ENCODE data around the gene ETV3L.
A peak's percentile ranks its signal among the peaks of the same experiment; 100 is the strongest.

The ETV3L gene

GRCh38 chr1:157131281-157131680 is 31.7 kb upstream of the ETV3L start:
- no peak for DNase-seq

GRCh38 chr1:157124855-157125254 is 25.2 kb upstream of the ETV3L start:
- no peak for DNase-seq

GRCh38 chr1:157119448-157119847 is 19.8 kb upstream of the ETV3L start:
- DNase-seq, result no peak

- no peak for DNase-seq
Observed at GRCh38 chr1:157119008-157119407, 19.4 kb upstream of the ETV3L start.

- no peak for DNase-seq
Observed at GRCh38 chr1:157117527-157118057, 18.0 kb upstream of the ETV3L start.

- DNase-seq, result no peak
Observed at GRCh38 chr1:157116737-157117103, 17.1 kb upstream of the ETV3L start.

- no peak for DNase-seq
Observed at GRCh38 chr1:157115851-157116736, 16.5 kb upstream of the ETV3L start.

- DNase-seq, result no peak
Observed at GRCh38 chr1:157115429-157115838, 15.8 kb upstream of the ETV3L start.

- no peak for DNase-seq
Observed at GRCh38 chr1:157114183-157115121, 14.8 kb upstream of the ETV3L start.

- DNase-seq, result no peak
Observed at GRCh38 chr1:157113631-157114030, 14.0 kb upstream of the ETV3L start.

GRCh38 chr1:157113106-157113505 is 13.5 kb upstream of the ETV3L start:
- no peak for DNase-seq

- no peak for DNase-seq
Observed at GRCh38 chr1:157112186-157112867, 12.7 kb upstream of the ETV3L start.

- DNase-seq, result no peak
Observed at GRCh38 chr1:157111396-157112165, 12.0 kb upstream of the ETV3L start.

GRCh38 chr1:157110686-157111085 is 11.1 kb upstream of the ETV3L start:
- no peak for DNase-seq

- no peak for DNase-seq
Observed at GRCh38 chr1:157110003-157110402, 10.4 kb upstream of the ETV3L start.

- no peak for DNase-seq
Observed at GRCh38 chr1:157108448-157108847, 8.8 kb upstream of the ETV3L start.

- DNase-seq, result no peak
Observed at GRCh38 chr1:157107702-157108101, 8.1 kb upstream of the ETV3L start.

GRCh38 chr1:157106813-157107189 is 7.2 kb upstream of the ETV3L start:
- DNase-seq, result no peak

- peak; percentile 15 for DNase-seq
Observed at GRCh38 chr1:157105988-157106812, 6.6 kb upstream of the ETV3L start.

GRCh38 chr1:157105298-157105987 is 5.8 kb upstream of the ETV3L start:
- DNase-seq, result no peak

Data from CD4-positive, alpha-beta T cell treated with Interleukin-4 for 4 hours (primary cell).